ENCODE results near the gene MCC. TPM values are rescaled to one million over a fixed set of nuclear protein-coding genes. Genes with fewer than 3 reads are reported as not detected.
A peak's percentile ranks its signal among the peaks of the same experiment; 100 is the strongest.

MCC gene
- total RNA-seq, 1 experiment from 2014 or later = 7.6 TPM

DNA sequence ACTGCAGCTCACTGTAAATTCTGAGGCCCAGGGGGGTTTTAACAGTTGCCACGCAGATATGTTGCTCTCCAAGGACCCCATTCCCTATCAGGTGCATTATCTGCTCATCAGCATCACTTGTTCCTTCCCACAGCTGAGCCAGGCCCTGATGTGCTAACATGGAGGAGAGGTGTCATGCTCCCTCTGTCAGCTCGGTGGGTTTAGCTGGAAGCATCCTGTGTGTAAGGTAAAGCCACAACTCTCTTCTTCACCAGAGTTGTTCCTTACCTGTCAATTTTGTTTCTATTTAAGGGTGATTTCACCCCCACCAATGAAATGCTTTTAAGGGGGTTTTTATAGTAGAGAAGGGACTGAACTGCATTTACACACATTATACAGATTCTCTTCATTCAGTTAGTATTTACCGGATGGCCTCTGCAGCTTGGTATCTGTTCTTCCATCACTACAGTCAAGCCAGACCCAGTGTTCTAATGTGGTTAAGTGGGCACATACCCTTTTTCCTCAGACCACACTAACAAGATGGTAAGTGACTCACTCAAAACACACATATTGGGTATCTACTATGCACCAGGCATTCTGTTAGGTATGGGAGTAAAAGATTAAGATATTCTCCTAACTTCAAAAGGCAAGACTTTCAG is 306.3 kb downstream of the MCC start:
- H3K27ac Mint-ChIP-seq = peak overlapping the region in 1 of 3 experiments; percentile 56; a peak in 1 of 7 replicates

More for the DNA sequence above, 306.3 kb downstream of the MCC start:
- Mint-ChIP-seq H3K9me3 (no peaks in the 10 kb centered on the region), H3K4me1 (peaks cover 31 to 53% of the 10 kb centered on the region in 2 experiments), H3K4me3 (no peak overlapping the region; a peak in 1 of 5 replicates), H3K27me3 (ENCODE audit: low read depth) (no peaks in the 10 kb centered on the region), H3K36me3 (ENCODE audit: insufficient read depth in 1 of 3, low read depth in 3 of 3) (peaks cover 0 to 1% (median 0%) of the 10 kb centered on the region in 3 experiments; a peak in 1 of 7 replicates)
- H3K4ac ChIP-seq (ENCODE audit: low read depth, low read length) = no peak overlapping the region
- no peak overlapping the region for H3K56ac ChIP-seq (ENCODE audit: insufficient read length, low read depth, low read length)
- H3K79me1 ChIP-seq (ENCODE audit: insufficient read depth, low read depth, low read length, poor library complexity, severe bottlenecking) = no peaks in the 10 kb centered on the region
- no peak overlapping the region for H2BK120ac ChIP-seq (ENCODE audit: low read depth, low read length, poor library complexity, severe bottlenecking)
- no peak overlapping the region for H2AK5ac ChIP-seq (ENCODE audit: insufficient read length, low read length)
- no peak overlapping the region for H2BK12ac ChIP-seq (ENCODE audit: insufficient read length, low read depth, low read length)
- H3K9ac ChIP-seq (ENCODE audit: extremely low read depth, insufficient read length, low read length) = no peak overlapping the region
- no peak overlapping the region for H3T11ph ChIP-seq (ENCODE audit: low read length)
- H2AFZ ChIP-seq (ENCODE audit: low read length) = no peak overlapping the region
- H4K5ac ChIP-seq (ENCODE audit: insufficient read length, low read depth, low read length) = no peak overlapping the region
- no peaks in the 10 kb centered on the region for H3K27me3 ChIP-seq (ENCODE audit: insufficient read depth, low read length)
- no peaks in the 10 kb centered on the region for H3K9me3 ChIP-seq (ENCODE audit: control insufficient read depth, low read depth, low read length)
- no peak overlapping the region for H3K23ac ChIP-seq (ENCODE audit: insufficient read length, low read depth, low read length)
- H3K14ac ChIP-seq (ENCODE audit: insufficient read depth, low read length) = no peak overlapping the region
- no peak overlapping the region for H2BK20ac ChIP-seq (ENCODE audit: low read depth, low read length, poor library complexity, severe bottlenecking)
- WGBS (ENCODE audit: extremely low coverage, insufficient read length, low lambda C conversion rate) = no CpG with 5 or more reads among the region's 3 CpGs
- H4K20me1 ChIP-seq (ENCODE audit: control insufficient read depth, insufficient read depth, insufficient read length) = no peaks in the 10 kb centered on the region
- no peaks in the 10 kb centered on the region for H3K79me2 ChIP-seq (ENCODE audit: insufficient read depth, low read length)
- no peak overlapping the region for H3K4me2 ChIP-seq (ENCODE audit: insufficient read depth, insufficient read length, low read length)
- H4K91ac ChIP-seq (ENCODE audit: insufficient read length, low read depth, low read length) = no peak overlapping the region
- H3K18ac ChIP-seq (ENCODE audit: insufficient read length, low read depth, low read length) = no peak overlapping the region
- TF ChIP-seq, protein P1, sequence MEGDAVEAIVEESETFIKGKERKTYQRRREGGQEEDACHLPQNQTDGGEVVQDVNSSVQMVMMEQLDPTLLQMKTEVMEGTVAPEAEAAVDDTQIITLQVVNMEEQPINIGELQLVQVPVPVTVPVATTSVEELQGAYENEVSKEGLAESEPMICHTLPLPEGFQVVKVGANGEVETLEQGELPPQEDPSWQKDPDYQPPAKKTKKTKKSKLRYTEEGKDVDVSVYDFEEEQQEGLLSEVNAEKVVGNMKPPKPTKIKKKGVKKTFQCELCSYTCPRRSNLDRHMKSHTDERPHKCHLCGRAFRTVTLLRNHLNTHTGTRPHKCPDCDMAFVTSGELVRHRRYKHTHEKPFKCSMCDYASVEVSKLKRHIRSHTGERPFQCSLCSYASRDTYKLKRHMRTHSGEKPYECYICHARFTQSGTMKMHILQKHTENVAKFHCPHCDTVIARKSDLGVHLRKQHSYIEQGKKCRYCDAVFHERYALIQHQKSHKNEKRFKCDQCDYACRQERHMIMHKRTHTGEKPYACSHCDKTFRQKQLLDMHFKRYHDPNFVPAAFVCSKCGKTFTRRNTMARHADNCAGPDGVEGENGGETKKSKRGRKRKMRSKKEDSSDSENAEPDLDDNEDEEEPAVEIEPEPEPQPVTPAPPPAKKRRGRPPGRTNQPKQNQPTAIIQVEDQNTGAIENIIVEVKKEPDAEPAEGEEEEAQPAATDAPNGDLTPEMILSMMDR (conservative IDR thresholded peaks at IDR 0.05) = no peak
- DNase-seq = no peak
- no peak overlapping the region for H3K27ac ChIP-seq (ENCODE audit: insufficient read length, low read depth, low read length)
- H2BK5ac ChIP-seq (ENCODE audit: insufficient read length, low read length) = no peak overlapping the region
- H4K8ac ChIP-seq (replicated peaks; ENCODE audit: insufficient read length, low read depth, low read length) = no peak overlapping the region
- no peaks in the 10 kb centered on the region for H3K23me2 ChIP-seq (ENCODE audit: insufficient read length, low read depth, low read length, poor library complexity, severe bottlenecking)
- H2BK15ac ChIP-seq (ENCODE audit: low read depth, low read length) = no peak overlapping the region
- peaks cover 9% of the 10 kb centered on the region; the same call in 1 of the 2 replicates for H3K4me1 ChIP-seq (ENCODE audit: insufficient read depth, low read length)

Data from H9 (cell line).